H9 (cell line): ENCODE measurements around the gene GABARAP. TPM values are rescaled to one million over a fixed set of nuclear protein-coding genes. Genes with fewer than 3 reads are reported as not detected.
A peak's percentile ranks its signal among the peaks of the same experiment; 100 is the strongest.

Experiments used
- DNase-seq: peaks from one replicate; pipeline ENCODE4 v3.0.0-alpha.2; 2017
- H2AFZ ChIP-seq: one replicate; pipeline ENCODE4 v1.6.1; 2013; ENCODE audit warnings: mild to moderate bottlenecking, low read length, control low read depth, moderate library complexity
- H2AK5ac ChIP-seq: 2 replicates; pipeline ENCODE4 v1.6.1; 2013; ENCODE audit warnings: low read length, control low read depth, mixed read lengths; ENCODE audit not compliant: insufficient read length
- H2BK120ac ChIP-seq: one replicate; pipeline ENCODE4 v1.6.1; 2013; ENCODE audit warnings: low read depth, mild to moderate bottlenecking, low read length, control low read depth, inconsistent platforms; ENCODE audit not compliant: poor library complexity, severe bottlenecking
- H2BK12ac ChIP-seq: 2 replicates; pipeline ENCODE4 v1.6.1; 2013; ENCODE audit warnings: low read length, control low read depth, mixed read lengths, low read depth; ENCODE audit not compliant: insufficient read length
- H2BK15ac ChIP-seq: 2 replicates; pipeline ENCODE4 v1.6.1; 2013; ENCODE audit warnings: low read depth, low read length, control low read depth
- H2BK20ac ChIP-seq: one replicate; pipeline ENCODE4 v1.6.1; 2013; ENCODE audit warnings: low read depth, mild to moderate bottlenecking, low read length, control low read depth, inconsistent platforms; ENCODE audit not compliant: poor library complexity, severe bottlenecking
- H2BK5ac ChIP-seq: 2 replicates; pipeline ENCODE4 v1.6.1; 2013; ENCODE audit warnings: low read length, control low read depth, mixed read lengths; ENCODE audit not compliant: insufficient read length
- H3K14ac ChIP-seq: 2 replicates; pipeline ENCODE4 v1.6.1; 2013; ENCODE audit warnings: low read length, control low read depth; ENCODE audit not compliant: insufficient read depth
- H3K18ac ChIP-seq: 2 replicates; pipeline ENCODE4 v1.6.1; 2013; ENCODE audit warnings: low read depth, mild to moderate bottlenecking, mixed read lengths, low read length, control low read depth; ENCODE audit not compliant: insufficient read length
- H3K23ac ChIP-seq: 2 replicates; pipeline ENCODE4 v1.6.1; 2013; ENCODE audit warnings: low read length, control low read depth, mixed read lengths, low read depth; ENCODE audit not compliant: insufficient read length
- H3K23me2 ChIP-seq: 2 replicates; pipeline ENCODE4 v1.6.1; 2013; ENCODE audit warnings: low read depth, mild to moderate bottlenecking, mixed read lengths, low read length, control low read depth; ENCODE audit not compliant: insufficient read length, poor library complexity, severe bottlenecking
- H3K27ac ChIP-seq: 2 replicates; pipeline ENCODE4 v1.5.1; 2013; ENCODE audit warnings: low read length, control low read depth, mixed read lengths, low read depth; ENCODE audit not compliant: insufficient read length
- H3K27me3 ChIP-seq: 2 replicates; pipeline ENCODE4 v1.6.1; 2013; ENCODE audit warnings: low read length, control low read depth, inconsistent platforms; ENCODE audit not compliant: insufficient read depth
- H3K4ac ChIP-seq: 2 replicates; pipeline ENCODE4 v1.6.1; 2013; ENCODE audit warnings: low read depth, mild to moderate bottlenecking, control low read depth, inconsistent platforms, low read length, moderate library complexity
- H3K4me1 ChIP-seq: 2 replicates; pipeline ENCODE4 v1.6.1; 2013; ENCODE audit warnings: low read length, control low read depth, inconsistent platforms; ENCODE audit not compliant: insufficient read depth
- H3K4me2 ChIP-seq: 2 replicates; pipeline ENCODE4 v1.6.1; 2013; ENCODE audit warnings: low read length, control low read depth, mixed read lengths; ENCODE audit not compliant: insufficient read length, insufficient read depth
- H3K56ac ChIP-seq: 2 replicates; pipeline ENCODE4 v1.6.1; 2013; ENCODE audit warnings: low read depth, mild to moderate bottlenecking, mixed read lengths, low read length, control low read depth; ENCODE audit not compliant: insufficient read length
- H3K79me1 ChIP-seq: 2 replicates; pipeline ENCODE4 v1.6.1; 2013; ENCODE audit warnings: low read depth, mild to moderate bottlenecking, moderate library complexity, low read length, control low read depth, inconsistent platforms; ENCODE audit not compliant: insufficient read depth, poor library complexity, severe bottlenecking
- H3K79me2 ChIP-seq: 2 replicates; pipeline ENCODE4 v1.6.1; 2013; ENCODE audit warnings: low read length, control low read depth, inconsistent platforms; ENCODE audit not compliant: insufficient read depth
- H3K9ac ChIP-seq: 2 replicates; pipeline ENCODE4 v1.6.1; 2013; ENCODE audit warnings: low read length, control low read depth, mixed read lengths; ENCODE audit not compliant: insufficient read length; ENCODE audit errors: extremely low read depth
- H3K9me3 ChIP-seq: one replicate; pipeline ENCODE4 v1.6.1; 2013; ENCODE audit warnings: low read depth, low read length, inconsistent platforms; ENCODE audit not compliant: control insufficient read depth
- H3T11ph ChIP-seq: one replicate; pipeline ENCODE4 v1.6.1; 2013; ENCODE audit warnings: mild to moderate bottlenecking, low read length, control low read depth, inconsistent platforms
- H4K20me1 ChIP-seq: one replicate; pipeline ENCODE4 v1.6.1; 2013; ENCODE audit not compliant: control insufficient read depth, insufficient read length, insufficient read depth
- H4K5ac ChIP-seq: 2 replicates; pipeline ENCODE4 v1.6.1; 2013; ENCODE audit warnings: low read depth, mild to moderate bottlenecking, mixed read lengths, low read length, control low read depth; ENCODE audit not compliant: insufficient read length
- H4K8ac ChIP-seq: replicated peaks from 2 replicates; pipeline ENCODE4 v1.6.1; 2013; ENCODE audit warnings: low read length, control low read depth, mixed read lengths, low read depth; ENCODE audit not compliant: insufficient read length
- H4K91ac ChIP-seq: 2 replicates; pipeline ENCODE4 v1.6.1; 2013; ENCODE audit warnings: low read depth, mild to moderate bottlenecking, moderate library complexity, mixed read lengths, low read length, control low read depth; ENCODE audit not compliant: insufficient read length
- H3K27ac Mint-ChIP-seq, 3 experiments: 2 replicates in 2 of 3; 3 replicates in 1 of 3; pipeline ENCODE4 v1.8.0; 2020 to 2021; ENCODE audit warnings: mixed read lengths in 3 of 3, mild to moderate bottlenecking in 1 of 3, moderate library complexity in 1 of 3
- H3K27me3 Mint-ChIP-seq: 2 replicates; pipeline ENCODE4 v1.8.0; 2021; ENCODE audit warnings: low read depth, mild to moderate bottlenecking, moderate library complexity, mixed read lengths
- H3K36me3 Mint-ChIP-seq, 3 experiments: 2 replicates in 2 of 3; 3 replicates in 1 of 3; pipeline ENCODE4 v1.8.0; 2020 to 2021; ENCODE audit warnings: low read depth in 3 of 3, mixed read lengths in 3 of 3; ENCODE audit not compliant: insufficient read depth in 1 of 3
- H3K4me1 Mint-ChIP-seq, 2 experiments: 2 replicates each; pipeline ENCODE4 v1.8.0; 2020; ENCODE audit warnings: mixed read lengths in 2 of 2
- H3K4me3 Mint-ChIP-seq, 2 experiments: 2 replicates in 1 of 2; 3 replicates in 1 of 2; pipeline ENCODE4 v1.8.0; 2020 to 2021; ENCODE audit warnings: mild to moderate bottlenecking in 2 of 2, mixed read lengths in 2 of 2, moderate library complexity in 1 of 2
- H3K9me3 Mint-ChIP-seq, 2 experiments: 2 replicates in 1 of 2; 3 replicates in 1 of 2; pipeline ENCODE4 v1.8.0; 2020; ENCODE audit warnings: mild to moderate bottlenecking in 2 of 2, mixed read lengths in 2 of 2, moderate library complexity in 1 of 2
- WGBS: extraction: QIAGEN DNeasy Blood & Tissue Kit; methylation state at CpG from one replicate; pipeline ENCODE4 v1.1.7; 2013; ENCODE audit warnings: missing lambda C conversion rate, low lambda C conversion rate, mixed read lengths; ENCODE audit not compliant: insufficient read length; ENCODE audit errors: extremely low coverage; 5-methylcytosine and 5-hydroxymethylcytosine counted together
- total RNA-seq: library from RNA; stranded (reverse); gene quantifications from 2 replicates; pipeline ENCODE4 v1.2.1, GENCODE V29; 2021
- TF ChIP-seq, protein P1 (sequence below): fragments of 200-600 bp; sonication (generic); conservative IDR thresholded peaks from 3 replicates; pipeline ENCODE4 v1.8.0; 2021; ENCODE audit warnings: antibody characterized with exemption, mild to moderate bottlenecking

GABARAP gene
- total RNA-seq, 1 experiment from 2014 or later: 261 TPM

DNA sequence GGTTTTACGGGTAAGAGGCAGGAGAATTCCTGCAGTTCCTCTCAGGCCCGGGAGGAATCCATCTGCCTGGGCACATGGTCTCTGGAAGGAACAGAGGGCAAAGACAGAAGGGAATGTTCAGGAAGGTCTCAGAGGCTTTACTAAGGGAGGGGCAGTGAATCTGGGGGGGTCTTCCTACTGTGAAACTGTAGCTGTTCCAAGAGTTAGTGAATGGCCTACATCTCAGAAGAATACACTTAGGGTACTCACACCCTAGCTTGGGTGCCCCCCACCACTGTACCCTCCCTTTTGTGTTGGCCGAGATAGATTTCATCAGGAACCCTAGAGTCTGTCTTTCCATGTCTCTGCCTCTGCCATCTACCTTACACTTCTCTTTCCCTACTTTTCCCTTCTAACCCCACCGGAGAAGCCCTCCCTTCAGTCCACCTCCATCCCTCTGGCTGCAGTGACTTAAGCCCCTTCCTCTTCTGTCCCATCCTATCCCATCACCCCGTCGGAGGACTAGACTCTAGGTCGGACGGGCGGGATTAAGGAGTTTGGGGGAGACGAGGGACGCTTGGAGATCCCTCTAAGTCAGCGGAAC, 22.9 kb downstream of the GABARAP start:
- Histone ChIP-seq H3T11ph (no peak overlapping the region), H3K23me2 (peaks cover 23% of the 10 kb centered on the region), H3K4me1 (no peaks in the 10 kb centered on the region; the same call in 1 of the 2 replicates), H3K9me3 (no peaks in the 10 kb centered on the region), H3K14ac (no peak overlapping the region), H3K79me2 (no peaks in the 10 kb centered on the region), H4K20me1 (no peaks in the 10 kb centered on the region), H2BK20ac (no peak overlapping the region), H2BK12ac (no peak overlapping the region), H3K4ac (no peak overlapping the region), H2AK5ac (no peak overlapping the region), H4K8ac (no peak overlapping the region), H2BK120ac (no peak overlapping the region), H3K4me2 (peak overlapping the region; percentile 84), H2AFZ (no peak overlapping the region), H3K79me1 (no peaks in the 10 kb centered on the region), H3K18ac (peak overlapping the region; percentile 27), H3K27ac (no peak overlapping the region), H3K27me3 (no peaks in the 10 kb centered on the region), H2BK5ac (no peak overlapping the region), H4K5ac (no peak overlapping the region), H3K23ac (no peak overlapping the region), H3K56ac (no peak overlapping the region), H4K91ac (no peak overlapping the region), H2BK15ac (no peak overlapping the region), H3K9ac (no peak overlapping the region)
- TF ChIP-seq, protein P1, sequence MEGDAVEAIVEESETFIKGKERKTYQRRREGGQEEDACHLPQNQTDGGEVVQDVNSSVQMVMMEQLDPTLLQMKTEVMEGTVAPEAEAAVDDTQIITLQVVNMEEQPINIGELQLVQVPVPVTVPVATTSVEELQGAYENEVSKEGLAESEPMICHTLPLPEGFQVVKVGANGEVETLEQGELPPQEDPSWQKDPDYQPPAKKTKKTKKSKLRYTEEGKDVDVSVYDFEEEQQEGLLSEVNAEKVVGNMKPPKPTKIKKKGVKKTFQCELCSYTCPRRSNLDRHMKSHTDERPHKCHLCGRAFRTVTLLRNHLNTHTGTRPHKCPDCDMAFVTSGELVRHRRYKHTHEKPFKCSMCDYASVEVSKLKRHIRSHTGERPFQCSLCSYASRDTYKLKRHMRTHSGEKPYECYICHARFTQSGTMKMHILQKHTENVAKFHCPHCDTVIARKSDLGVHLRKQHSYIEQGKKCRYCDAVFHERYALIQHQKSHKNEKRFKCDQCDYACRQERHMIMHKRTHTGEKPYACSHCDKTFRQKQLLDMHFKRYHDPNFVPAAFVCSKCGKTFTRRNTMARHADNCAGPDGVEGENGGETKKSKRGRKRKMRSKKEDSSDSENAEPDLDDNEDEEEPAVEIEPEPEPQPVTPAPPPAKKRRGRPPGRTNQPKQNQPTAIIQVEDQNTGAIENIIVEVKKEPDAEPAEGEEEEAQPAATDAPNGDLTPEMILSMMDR: no peak
- Mint-ChIP-seq H3K4me1 (peaks cover 52 to 54% of the 10 kb centered on the region in 2 experiments), H3K9me3 (no peaks in the 10 kb centered on the region; a peak in 1 of 5 replicates), H3K27ac (peak overlapping the region in 1 of 3 experiments; percentile 24; a peak in 2 of 7 replicates), H3K4me3 (peak overlapping the region; percentile 95 to 97), H3K27me3 (peaks cover 1% of the 10 kb centered on the region; the same call in 1 of the 2 replicates), H3K36me3 (peaks cover 15 to 41% (median 32%) of the 10 kb centered on the region in 3 experiments; a peak in 6 of 7 replicates)
- no CpG with 5 or more reads among the region's 12 CpGs for WGBS
- no peak for DNase-seq
